Muscle layer of colon (tissue), 2 donors: ENCODE measurements around the gene ZCWPW1.

ENCODE experiments used
- H3K27ac ChIP-seq: one replicate; pipeline ENCODE4 v1.7.0; 2013; ENCODE audit warnings: low read depth, mild to moderate bottlenecking, low read length, moderate library complexity
- H3K27me3 ChIP-seq, 2 donors: one replicate each; pipeline ENCODE4 v1.7.0; 2013; ENCODE audit warnings: low read length in 2 of 2, mild to moderate bottlenecking in 2 of 2; ENCODE audit not compliant: insufficient read depth in 2 of 2, control insufficient read depth in 1 of 2
- H3K36me3 ChIP-seq: one replicate; pipeline ENCODE4 v1.7.0; 2013; ENCODE audit warnings: mild to moderate bottlenecking, low read length; ENCODE audit not compliant: insufficient read depth
- H3K4me1 ChIP-seq: one replicate; pipeline ENCODE4 v1.7.0; 2013; ENCODE audit warnings: mild to moderate bottlenecking, low read length; ENCODE audit not compliant: insufficient read depth
- H3K4me3 ChIP-seq, 2 donors: one replicate each; pipeline ENCODE4 v1.7.0; 2013; ENCODE audit warnings: low read length in 2 of 2, low read depth in 1 of 2, mild to moderate bottlenecking in 1 of 2, moderate library complexity in 1 of 2
- H3K9ac ChIP-seq: one replicate; pipeline ENCODE4 v1.7.0; 2013; ENCODE audit warnings: low read length
- H3K9me3 ChIP-seq: one replicate; pipeline ENCODE4 v1.7.0; 2013; ENCODE audit warnings: mild to moderate bottlenecking, low read length
- donor health status: abdominal sarcoma.
- donor health status: Adenocarcinoma of cecum.

ZCWPW1 gene

GRCh38 chr7:100428199-100428966 is at the start of gene ZCWPW1:
ZCWPW1 (minus strand) TSS chr7:100428703; CDS start chr7:100420649, 8,054 bp downstream.
- Histone ChIP-seq H3K27me3 (no peaks in the 10 kb centered on the region), H3K9ac (peak within 1 kb of the TSS; percentile 86), H3K4me3 (peak within 1 kb of the TSS; percentile 60 to 79), H3K4me1 (peaks cover 30% of the 10 kb centered on the region), H3K36me3 (peaks cover 19% of the 10 kb centered on the region), H3K9me3 (no peaks in the 10 kb centered on the region), H3K27ac (peak within 1 kb of the TSS; percentile 86)

- H3K4me3 ChIP-seq, result peak overlapping the region; percentile 71 to 82
- peaks cover 19% of the 10 kb centered on the region for H3K36me3 ChIP-seq
- no peaks in the 10 kb centered on the region for H3K27me3 ChIP-seq
- peak overlapping the region; percentile 88 for H3K27ac ChIP-seq
- no peaks in the 10 kb centered on the region for H3K9me3 ChIP-seq
- peaks cover 49% of the 10 kb centered on the region for H3K4me1 ChIP-seq
- peak overlapping the region; percentile 84 for H3K9ac ChIP-seq
These were observed 49.4 kb upstream of the ZCWPW1 start for GRCh38 chr7:100477871-100478267.

GRCh38 chr7:100476903-100477870 is 48.7 kb upstream of the ZCWPW1 start:
- Histone ChIP-seq H3K9me3 (no peaks in the 10 kb centered on the region), H3K4me3 (peak overlapping the region; percentile 71 to 82), H3K36me3 (peaks cover 19% of the 10 kb centered on the region), H3K27ac (peak overlapping the region; percentile 88), H3K4me1 (peaks cover 47% of the 10 kb centered on the region), H3K27me3 (no peaks in the 10 kb centered on the region), H3K9ac (peak overlapping the region; percentile 84)

GRCh38 chr7:100476101-100476780 is 47.7 kb upstream of the ZCWPW1 start:
- Histone ChIP-seq H3K9ac (peak overlapping the region; percentile 73), H3K36me3 (peaks cover 19% of the 10 kb centered on the region), H3K4me3 (peak overlapping the region; percentile 71 to 82), H3K9me3 (no peaks in the 10 kb centered on the region), H3K27ac (peak overlapping the region; percentile 78), H3K27me3 (no peaks in the 10 kb centered on the region), H3K4me1 (peaks cover 47% of the 10 kb centered on the region)

- H3K9me3 ChIP-seq, result no peaks in the 10 kb centered on the region
- peak overlapping the region in 1 of 2 donors; percentile 82 for H3K4me3 ChIP-seq
- peak overlapping the region; percentile 78 for H3K27ac ChIP-seq
- peaks cover 19% of the 10 kb centered on the region for H3K36me3 ChIP-seq
- H3K27me3 ChIP-seq, result no peaks in the 10 kb centered on the region
- peaks cover 47% of the 10 kb centered on the region for H3K4me1 ChIP-seq
- peak overlapping the region; percentile 73 for H3K9ac ChIP-seq
These were observed 47.0 kb upstream of the ZCWPW1 start for GRCh38 chr7:100475549-100475948.

- Histone ChIP-seq H3K4me1 (peaks cover 50% of the 10 kb centered on the region), H3K9ac (no peak overlapping the region), H3K27ac (no peak overlapping the region), H3K9me3 (no peaks in the 10 kb centered on the region), H3K4me3 (no peak overlapping the region), H3K27me3 (no peaks in the 10 kb centered on the region), H3K36me3 (peaks cover 19% of the 10 kb centered on the region)
These were observed 44.5 kb upstream of the ZCWPW1 start for GRCh38 chr7:100472854-100473499.

- Histone ChIP-seq H3K9me3 (no peaks in the 10 kb centered on the region), H3K27me3 (no peaks in the 10 kb centered on the region), H3K36me3 (peaks cover 19% of the 10 kb centered on the region), H3K4me1 (peaks cover 53% of the 10 kb centered on the region), H3K4me3 (no peak overlapping the region), H3K9ac (no peak overlapping the region), H3K27ac (no peak overlapping the region)
These were observed 43.8 kb upstream of the ZCWPW1 start for GRCh38 chr7:100472121-100472851.

GRCh38 chr7:100471021-100471420 is 42.5 kb upstream of the ZCWPW1 start:
- H3K4me3 ChIP-seq, result no peak overlapping the region
- no peaks in the 10 kb centered on the region for H3K9me3 ChIP-seq
- H3K9ac ChIP-seq, result no peak overlapping the region
- H3K36me3 ChIP-seq, result peaks cover 19% of the 10 kb centered on the region
- peaks cover 41% of the 10 kb centered on the region for H3K4me1 ChIP-seq
- H3K27me3 ChIP-seq, result no peaks in the 10 kb centered on the region
- no peak overlapping the region for H3K27ac ChIP-seq

- no peaks in the 10 kb centered on the region for H3K27me3 ChIP-seq
- peaks cover 12% of the 10 kb centered on the region for H3K36me3 ChIP-seq
- H3K4me3 ChIP-seq, result no peak overlapping the region
- H3K4me1 ChIP-seq, result peaks cover 33% of the 10 kb centered on the region
- no peak overlapping the region for H3K9ac ChIP-seq
- no peaks in the 10 kb centered on the region for H3K9me3 ChIP-seq
- no peak overlapping the region for H3K27ac ChIP-seq
These were observed 40.9 kb upstream of the ZCWPW1 start for GRCh38 chr7:100469227-100470044.
